Measurements from ENCODE around the gene FBXL19.
A peak's percentile ranks its signal among the peaks of the same experiment; 100 is the strongest.

Gene FBXL19

DNA sequence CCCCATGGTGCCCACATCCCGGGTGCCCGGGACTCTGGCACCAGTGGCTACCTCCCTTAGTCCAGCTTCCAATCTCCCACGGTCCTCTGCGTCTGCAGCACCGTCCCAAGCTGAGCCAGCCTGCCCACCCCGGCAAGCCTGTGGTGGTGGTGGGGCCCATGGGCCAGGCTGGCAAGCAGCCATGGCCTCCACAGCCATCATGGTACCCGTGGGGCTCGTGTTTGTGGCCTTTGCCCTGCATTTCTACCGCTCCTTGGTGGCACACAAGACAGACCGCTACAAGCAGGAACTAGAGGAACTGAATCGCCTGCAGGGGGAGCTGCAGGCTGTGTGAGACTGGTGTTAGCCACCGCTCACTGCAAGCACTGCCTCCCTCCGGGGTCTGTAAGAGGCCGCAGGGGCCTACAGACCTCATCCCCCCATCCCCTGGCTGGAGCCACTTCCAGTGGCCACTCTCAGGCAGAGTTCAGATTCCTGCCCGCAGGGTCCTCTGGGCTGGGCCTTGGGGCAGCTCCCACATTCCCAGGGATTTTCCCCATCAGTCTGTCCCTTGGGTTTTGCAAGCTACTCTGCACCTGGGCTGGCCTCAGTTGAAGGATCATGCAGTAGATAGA, 30.2 kb downstream of the FBXL19 start:
- DNase-seq = peak; percentile 82
- in situ Hi-C loops (cut with HindIII; ENCODE audit: low pct_ligation_motif_present, low pct_unique_long_range_greater_than_20kb, low sequenced_read_pairs) = no loop called here

DNA sequence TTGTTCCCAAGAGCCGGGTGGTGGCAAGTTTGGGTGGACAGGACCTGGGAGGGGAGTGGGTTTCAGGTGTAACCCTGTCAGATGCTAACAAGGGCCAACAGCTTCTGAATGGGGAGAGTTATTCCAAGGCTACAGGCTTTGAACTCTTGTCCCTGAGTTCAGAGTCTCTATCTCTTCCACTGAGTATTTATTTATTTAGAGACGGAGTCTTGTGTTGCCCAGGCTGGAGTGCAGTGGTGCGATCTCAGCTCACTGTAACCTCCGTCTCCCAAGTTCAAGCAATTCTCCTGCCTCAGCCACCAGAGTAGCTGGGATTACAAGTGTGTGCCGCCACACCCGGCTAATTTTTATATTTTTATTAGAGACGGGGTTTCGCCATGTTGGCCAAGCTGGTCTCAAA, 31.6 kb downstream of the FBXL19 start:
- in situ Hi-C loops (cut with HindIII; ENCODE audit: low pct_ligation_motif_present, low pct_unique_long_range_greater_than_20kb, low sequenced_read_pairs) = no loop called here

DNA sequence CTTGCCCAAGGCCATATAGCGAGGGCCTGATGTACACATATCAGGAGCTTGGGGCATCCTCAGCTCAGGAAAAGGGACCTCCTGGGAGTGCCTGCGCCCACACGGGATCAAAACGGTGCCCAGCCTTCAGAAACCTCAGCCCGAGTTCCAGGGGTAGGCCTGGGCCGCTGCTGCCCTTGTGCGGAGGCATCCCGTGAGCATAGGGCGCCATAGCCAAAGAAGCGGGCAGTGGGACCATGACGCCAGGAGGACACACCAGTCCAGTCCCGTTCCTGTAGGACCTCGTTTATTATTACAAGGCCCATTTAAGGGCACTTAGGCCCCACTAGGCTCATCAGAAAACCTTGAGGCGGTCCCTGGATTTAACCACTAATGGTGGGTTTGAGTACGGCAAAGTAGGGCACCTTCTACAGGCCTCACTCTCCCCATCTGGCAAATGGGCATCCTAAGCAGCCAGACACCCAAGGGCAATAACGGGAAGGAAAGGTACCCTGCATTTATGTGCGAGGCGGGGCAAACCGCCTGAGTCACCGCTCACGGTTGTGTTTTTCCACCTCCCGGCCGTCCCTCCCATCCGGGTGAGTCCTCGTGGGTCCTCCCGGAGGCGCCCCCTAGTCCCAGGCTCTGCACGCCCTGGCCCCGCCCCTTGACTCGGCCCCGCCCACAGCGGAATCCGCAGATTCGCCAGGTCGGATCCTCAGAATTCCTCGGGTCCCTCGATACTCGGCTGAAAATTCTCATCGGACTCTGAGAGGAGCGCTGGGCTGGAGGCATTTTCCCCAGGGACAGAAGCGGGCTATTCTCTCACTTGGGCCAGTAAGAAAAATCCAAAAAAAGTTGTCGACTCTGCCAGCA, 33.5 kb downstream of the FBXL19 start:
- in situ Hi-C loops (cut with HindIII; ENCODE audit: low pct_ligation_motif_present, low pct_unique_long_range_greater_than_20kb, low sequenced_read_pairs) = no loop called here
- peak; percentile 93 for DNase-seq

More for the DNA sequence above, 31.6 kb downstream of the FBXL19 start:
- no peak for DNase-seq

DNA sequence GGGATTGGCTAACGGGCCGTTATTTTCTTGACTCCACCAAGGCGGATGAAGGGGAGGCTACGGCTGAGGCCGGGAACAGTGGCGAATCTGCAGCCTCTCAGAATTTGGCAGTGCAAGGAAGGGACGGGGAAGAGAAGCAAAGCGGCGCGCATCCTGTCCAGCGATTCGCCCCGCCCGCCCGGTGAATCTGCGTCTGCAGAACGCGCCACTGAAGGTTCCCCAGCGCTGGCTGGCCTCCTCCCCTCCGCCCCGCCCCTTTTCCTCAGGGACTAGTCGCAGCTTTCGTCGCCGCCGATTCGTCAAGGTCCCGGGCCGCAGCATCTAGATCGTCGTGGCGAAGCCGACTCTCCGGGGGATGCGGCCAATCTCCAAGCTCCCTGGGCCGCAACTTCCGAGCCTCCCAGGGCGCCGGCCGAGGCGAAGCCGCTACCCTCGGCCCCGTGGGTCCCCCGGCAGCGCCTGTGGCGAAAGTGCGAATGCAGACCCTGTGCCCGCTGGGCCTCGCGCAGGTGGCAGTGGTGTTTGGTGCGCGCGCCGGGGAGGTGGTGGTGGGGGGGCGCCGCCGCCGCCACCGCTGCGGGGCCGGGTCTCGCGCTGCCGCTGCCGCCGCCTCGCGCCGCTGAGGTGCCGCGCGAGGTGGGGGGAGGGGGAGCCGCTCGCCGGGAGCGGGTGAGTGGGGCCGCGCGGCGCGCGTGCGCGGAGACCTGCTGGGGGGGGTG, 34.2 kb downstream of the FBXL19 start, which contains the start of gene SETD1A:
TSS of gene SETD1A (plus strand) at position 299 of the 719 bp plus-strand sequence. CDS start 978 bp downstream, outside the sequence.
- in situ Hi-C loops (cut with HindIII; ENCODE audit: low pct_ligation_motif_present, low pct_unique_long_range_greater_than_20kb, low sequenced_read_pairs) = no loop called here
- peak; percentile 96 for DNase-seq

GRCh38 chr16:30958175-30959079, 35.1 kb downstream of the FBXL19 start:
- DNase-seq = peak; percentile 88
- in situ Hi-C loops (cut with HindIII; ENCODE audit: low pct_ligation_motif_present, low pct_unique_long_range_greater_than_20kb, low sequenced_read_pairs) = no loop called here

DNA sequence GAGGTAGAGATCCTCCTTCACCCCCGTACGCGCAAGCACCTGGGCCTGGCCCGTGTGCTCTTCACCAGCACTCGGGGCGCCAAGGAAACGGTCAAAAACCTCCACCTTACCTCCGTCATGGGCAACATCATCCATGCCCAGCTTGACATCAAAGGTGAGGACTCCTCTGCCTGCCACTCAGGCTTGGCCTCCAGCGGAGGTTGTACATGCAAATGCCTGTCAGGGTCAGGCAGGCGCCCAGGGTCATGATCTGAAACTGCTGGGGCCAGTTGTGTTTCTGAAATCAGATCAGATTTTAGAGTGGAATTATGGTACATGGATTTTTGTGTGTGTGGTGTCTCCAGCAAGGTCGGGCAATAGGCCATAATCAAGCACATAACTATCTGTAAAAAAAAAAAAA, 38.0 kb downstream of the FBXL19 start:
- in situ Hi-C loops (cut with HindIII; ENCODE audit: low pct_ligation_motif_present, low pct_unique_long_range_greater_than_20kb, low sequenced_read_pairs) = no loop called here
- DNase-seq = no peak

GRCh38 chr16:30963925-30964511, 40.6 kb downstream of the FBXL19 start:
- in situ Hi-C loops (cut with HindIII; ENCODE audit: low pct_ligation_motif_present, low pct_unique_long_range_greater_than_20kb, low sequenced_read_pairs) = no loop called here
- DNase-seq = no peak

DNA sequence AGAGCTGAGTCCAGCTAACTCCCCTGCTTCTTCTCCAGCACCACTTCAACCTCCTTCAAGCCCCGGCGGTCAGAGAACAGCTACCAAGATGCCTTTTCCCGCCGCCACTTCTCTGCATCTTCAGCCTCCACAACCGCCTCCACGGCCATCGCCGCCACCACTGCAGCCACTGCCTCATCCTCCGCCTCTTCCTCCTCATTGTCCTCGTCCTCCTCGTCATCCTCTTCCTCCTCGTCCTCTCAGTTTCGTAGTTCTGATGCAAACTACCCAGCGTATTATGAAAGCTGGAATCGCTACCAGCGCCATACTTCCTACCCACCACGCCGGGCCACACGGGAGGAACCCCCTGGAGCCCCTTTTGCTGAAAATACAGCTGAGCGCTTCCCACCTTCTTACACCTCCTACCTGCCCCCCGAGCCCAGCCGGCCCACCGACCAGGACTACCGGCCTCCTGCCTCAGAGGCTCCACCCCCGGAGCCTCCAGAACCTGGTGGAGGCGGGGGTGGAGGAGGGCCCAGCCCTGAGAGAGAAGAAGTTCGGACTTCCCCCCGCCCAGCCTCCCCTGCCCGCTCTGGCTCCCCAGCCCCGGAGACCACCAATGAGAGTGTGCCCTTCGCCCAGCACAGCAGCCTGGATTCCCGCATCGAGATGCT, 41.3 kb downstream of the FBXL19 start:
- DNase-seq = no peak
- in situ Hi-C loops (cut with HindIII; ENCODE audit: low pct_ligation_motif_present, low pct_unique_long_range_greater_than_20kb, low sequenced_read_pairs) = no loop called here

DNA sequence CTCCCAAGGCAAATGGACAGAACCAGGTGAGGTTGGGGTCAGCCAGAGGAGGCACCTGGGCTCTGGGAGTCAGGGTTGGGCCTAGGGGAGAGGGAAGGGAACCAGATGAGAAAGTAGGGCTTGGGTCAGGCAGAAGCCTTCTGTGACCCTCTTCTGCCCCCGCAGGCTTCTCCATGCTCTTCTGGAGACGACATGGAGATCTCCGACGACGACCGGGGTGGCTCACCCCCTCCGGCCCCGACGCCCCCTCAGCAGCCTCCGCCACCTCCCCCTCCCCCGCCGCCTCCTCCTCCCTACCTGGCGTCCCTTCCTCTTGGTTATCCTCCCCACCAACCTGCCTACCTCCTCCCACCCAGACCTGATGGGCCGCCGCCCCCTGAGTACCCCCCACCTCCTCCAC, 42.1 kb downstream of the FBXL19 start:
- in situ Hi-C loops (cut with HindIII; ENCODE audit: low pct_ligation_motif_present, low pct_unique_long_range_greater_than_20kb, low sequenced_read_pairs) = no loop called here
- no peak for DNase-seq

GRCh38 chr16:30966033-30966619, 42.8 kb downstream of the FBXL19 start:
- in situ Hi-C loops (cut with HindIII; ENCODE audit: low pct_ligation_motif_present, low pct_unique_long_range_greater_than_20kb, low sequenced_read_pairs) = no loop called here
- no peak for DNase-seq

DNA sequence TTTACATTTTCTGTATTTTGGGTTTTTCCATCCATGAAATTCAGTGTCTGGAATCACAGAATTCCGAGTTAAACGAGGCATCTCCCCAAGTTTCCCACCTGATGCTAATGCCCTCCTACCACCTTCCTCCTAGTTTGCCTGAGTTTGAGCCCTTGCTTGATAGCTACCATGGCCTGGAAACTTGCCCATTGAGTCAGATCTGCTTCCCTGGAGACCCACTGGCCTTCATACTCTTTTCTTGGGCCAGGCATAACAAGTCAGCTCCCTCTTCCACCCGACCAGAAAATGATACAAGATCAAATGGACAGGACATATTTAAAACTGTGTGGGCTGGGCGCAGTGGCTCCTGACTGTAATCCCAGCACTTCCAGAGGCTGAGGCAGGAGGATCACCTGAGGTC, 44.4 kb downstream of the FBXL19 start:
- in situ Hi-C loops (cut with HindIII; ENCODE audit: low pct_ligation_motif_present, low pct_unique_long_range_greater_than_20kb, low sequenced_read_pairs) = no loop called here
- DNase-seq = no peak

DNA sequence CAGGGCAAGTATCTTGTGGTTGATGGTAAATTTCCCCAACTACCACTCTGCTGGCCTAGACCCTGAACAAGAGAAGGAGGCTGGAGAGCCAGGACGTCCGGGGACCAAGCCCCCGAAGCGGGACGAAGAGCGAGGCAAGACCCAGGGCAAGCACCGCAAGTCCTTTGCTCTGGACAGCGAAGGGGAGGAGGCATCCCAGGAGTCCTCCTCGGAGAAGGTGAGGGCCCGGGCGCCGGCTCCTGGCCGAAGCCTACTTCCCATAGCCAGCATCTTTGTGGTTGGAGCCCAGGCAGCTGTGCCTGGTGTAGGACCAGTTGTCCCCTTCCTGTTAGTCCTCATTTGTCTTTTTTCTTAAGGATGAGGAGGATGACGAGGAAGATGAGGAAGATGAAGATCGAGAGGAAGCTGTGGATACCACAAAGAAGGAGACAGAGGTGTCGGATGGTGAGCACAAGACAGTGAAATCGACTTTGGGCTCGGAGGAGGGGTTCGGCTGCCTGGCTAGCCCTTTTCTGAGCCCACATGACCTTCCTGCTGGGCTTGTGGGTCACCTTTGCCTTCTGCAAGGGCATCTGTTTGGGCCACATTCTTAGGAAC, 46.0 kb downstream of the FBXL19 start:
- in situ Hi-C loops (cut with HindIII; ENCODE audit: low pct_ligation_motif_present, low pct_unique_long_range_greater_than_20kb, low sequenced_read_pairs) = no loop called here

GRCh38 chr16:30971298-30971697, 47.9 kb downstream of the FBXL19 start:
- in situ Hi-C loops (cut with HindIII; ENCODE audit: low pct_ligation_motif_present, low pct_unique_long_range_greater_than_20kb, low sequenced_read_pairs) = no loop called here
- DNase-seq = no peak

More for the DNA sequence above, 46.0 kb downstream of the FBXL19 start:
- DNase-seq = no peak

- in situ Hi-C loops (cut with HindIII; ENCODE audit: low pct_ligation_motif_present, low pct_unique_long_range_greater_than_20kb, low sequenced_read_pairs) = no loop called here
- peak; percentile 24 for DNase-seq
These were observed 49.5 kb downstream of the FBXL19 start for GRCh38 chr16:30972872-30973271.

DNA sequence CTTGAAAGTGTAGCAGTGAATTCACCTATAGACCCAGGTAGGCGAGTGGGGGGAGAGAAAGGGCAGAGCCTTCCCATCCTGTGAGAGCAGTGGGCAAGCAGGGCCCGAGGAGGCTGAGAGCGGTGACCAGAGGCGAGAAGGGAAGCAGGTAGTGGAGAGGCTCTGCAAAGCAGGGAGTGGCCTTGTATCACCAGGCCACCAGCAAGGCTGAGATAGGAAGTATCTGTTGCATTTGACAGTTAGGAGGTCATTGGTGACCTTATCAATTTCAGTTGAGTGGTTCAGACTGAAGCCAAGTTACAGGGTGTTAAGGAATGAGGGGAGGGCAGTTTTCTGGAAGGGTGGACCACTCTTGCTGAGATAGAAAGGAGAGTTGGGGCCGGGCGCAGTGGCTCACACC, 51.0 kb downstream of the FBXL19 start:
- DNase-seq = no peak
- in situ Hi-C loops (cut with HindIII; ENCODE audit: low pct_ligation_motif_present, low pct_unique_long_range_greater_than_20kb, low sequenced_read_pairs) = no loop called here

DNA sequence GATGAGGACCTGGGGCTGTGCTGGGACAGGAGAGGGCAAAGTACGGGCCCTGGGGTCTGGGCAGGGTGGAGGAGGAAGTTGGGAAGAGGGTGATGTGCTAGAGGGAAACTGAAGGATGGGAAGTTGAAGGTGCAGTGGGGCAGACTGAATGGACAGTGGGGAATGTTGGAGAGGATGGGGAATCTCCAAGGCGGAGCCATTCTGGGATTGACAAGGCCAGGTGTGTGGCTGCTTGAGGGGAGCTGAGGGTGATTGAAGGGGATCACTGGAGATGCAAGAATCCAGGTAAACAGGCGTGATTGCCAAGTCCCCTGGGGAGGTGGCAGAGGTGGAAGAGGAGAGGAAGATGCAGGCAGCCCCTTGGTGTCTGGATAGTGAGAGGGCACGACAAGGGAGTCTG, 53.1 kb downstream of the FBXL19 start:
- no peak for DNase-seq
- in situ Hi-C loops (cut with HindIII; ENCODE audit: low pct_ligation_motif_present, low pct_unique_long_range_greater_than_20kb, low sequenced_read_pairs) = no loop called here

DNA sequence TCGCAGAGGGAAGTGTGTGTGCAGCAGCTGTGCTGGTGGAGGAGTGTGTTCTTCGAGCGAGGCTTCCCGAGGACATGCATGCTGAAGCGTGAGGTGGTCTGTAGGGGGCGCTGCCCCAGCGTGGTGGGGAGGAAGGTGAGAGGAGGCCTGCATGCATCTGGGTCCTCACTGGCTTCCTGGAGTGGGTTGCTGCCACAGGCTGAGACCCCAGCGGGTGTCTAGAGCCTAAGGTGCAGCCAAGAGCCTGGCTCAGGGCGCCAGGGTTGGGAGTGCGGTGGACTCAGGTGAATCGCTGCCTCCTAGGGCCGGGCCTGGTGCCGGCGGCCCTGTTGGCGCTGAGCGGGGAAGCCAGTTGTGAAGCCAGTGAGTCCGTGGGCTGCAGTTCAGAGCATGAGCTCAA, 54.1 kb downstream of the FBXL19 start:
- peak; percentile 43 for DNase-seq
- in situ Hi-C loops (cut with HindIII; ENCODE audit: low pct_ligation_motif_present, low pct_unique_long_range_greater_than_20kb, low sequenced_read_pairs) = no loop called here

Measured in ACHN (cell line).